GM12892 (cell line): Measurements from ENCODE around the gene PCYT2.

Experiments
- POLR2A ChIP-seq: IDR thresholded peaks from 2 replicates; pipeline ENCODE4 v1.6.1; 2011; ENCODE audit warnings: low read depth, low read length, control low read depth
- POLR2AphosphoS5 ChIP-seq: IDR thresholded peaks from 2 replicates; pipeline ENCODE4 v1.6.1; 2011; ENCODE audit warnings: low read depth, low read length, control low read depth
- TAF1 ChIP-seq: IDR thresholded peaks from 2 replicates; pipeline ENCODE4 v1.6.1; 2011; ENCODE audit warnings: low read depth, mild to moderate bottlenecking, control low read depth, low read length, borderline replicate concordance

DNA sequence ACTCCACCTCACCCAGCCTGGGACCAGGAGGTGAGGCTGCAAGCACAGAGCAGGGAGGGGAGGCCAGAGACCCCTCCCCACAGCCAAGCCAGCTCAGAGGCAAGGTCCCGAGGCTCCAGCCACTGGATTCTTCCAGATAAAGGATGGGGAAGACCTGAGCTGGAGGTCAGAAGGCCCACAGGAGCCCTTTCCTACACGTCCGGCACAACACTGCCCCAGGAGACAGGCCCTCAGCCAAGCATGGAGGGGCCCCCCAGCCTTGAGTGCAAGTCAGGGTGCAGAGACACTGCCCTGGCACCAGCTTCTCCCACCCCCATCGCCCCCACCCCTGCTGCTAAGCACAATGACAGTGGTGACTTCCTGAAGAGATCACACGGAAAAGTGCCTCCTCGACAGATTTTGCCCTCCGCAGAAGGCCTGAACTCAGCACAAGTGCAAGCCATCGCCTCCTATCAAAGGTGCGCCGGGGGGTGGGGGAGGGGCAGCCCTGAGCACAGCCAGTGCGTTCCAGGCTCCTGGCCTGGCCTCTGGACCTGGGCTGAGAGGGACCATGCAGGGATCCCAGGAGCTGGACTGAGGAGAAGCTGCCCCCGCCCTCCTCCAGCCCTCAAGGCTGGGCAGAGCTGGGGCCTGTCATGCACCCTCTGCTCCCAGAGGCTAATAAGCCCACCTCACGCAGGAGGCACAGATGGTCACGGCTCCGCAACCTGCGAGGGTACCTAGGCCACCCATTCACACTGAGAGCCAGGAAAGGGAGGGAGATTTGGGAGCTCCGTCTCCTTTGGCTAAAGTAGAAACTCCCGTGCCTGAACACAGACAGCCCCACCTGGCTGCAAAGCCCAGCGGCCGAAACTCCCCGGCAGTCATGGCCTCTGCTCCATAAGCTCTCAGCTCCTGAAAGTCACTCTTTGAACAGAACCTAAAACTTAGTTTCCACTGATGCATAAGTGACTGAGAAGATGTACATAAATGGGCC is 13.6 kb upstream of the PCYT2 start:
- TF ChIP-seq POLR2A: no peak
- TF ChIP-seq POLR2AphosphoS5: no peak
- TF ChIP-seq TAF1: no peak
